Thyroid gland (tissue), 4 donors: ENCODE measurements around the gene TBL1XR1.

Experiments used
- CTCF ChIP-seq, 6 experiments: fragments of 200-600 bp in 3 of 6; fragments of 450-650 bp in 3 of 6; sonication (generic) in 3 of 6; IDR thresholded peaks; one replicate each; pipeline ENCODE4 v1.5.1; 2016 to 2019; ENCODE audit warnings: antibody characterized with exemption in 6 of 6, mild to moderate bottlenecking in 2 of 6, inconsistent platforms in 1 of 6, moderate library complexity in 1 of 6
- POLR2A ChIP-seq, 2 donors: fragments of 450-650 bp; IDR thresholded peaks; one replicate each; pipeline ENCODE4 v1.6.1; 2017; ENCODE audit warnings: antibody characterized with exemption in 2 of 2, mild to moderate bottlenecking in 2 of 2, moderate library complexity in 1 of 2

GRCh38 chr3:177041730-177042551, 155.3 kb downstream of the TBL1XR1 start:
- TF ChIP-seq CTCF (IDR thresholded peaks at IDR 0.05) (no peak), POLR2A (IDR thresholded peaks at IDR 0.05) (no peak)
